Karpas-422 (cell line): ENCODE data around the gene TTC34. TPM values are rescaled to one million over a fixed set of nuclear protein-coding genes. Genes with fewer than 3 reads are reported as not detected.

Experiments used
- DNase-seq: peaks from one replicate; pipeline ENCODE4 v3.0.0-alpha.2; 2015
- H2AFZ ChIP-seq: fragments of 200-600 bp; sonication (generic); 2 replicates; pipeline ENCODE4 v1.6.1; 2014; ENCODE audit warnings: antibody characterized with exemption, low read length, mixed read lengths
- H3K27ac ChIP-seq: fragments of 200-600 bp; sonication (generic); 2 replicates; pipeline ENCODE4 v1.5.1; 2014; ENCODE audit warnings: mild to moderate bottlenecking, low read length, moderate library complexity
- H3K27me3 ChIP-seq: fragments of 200-600 bp; sonication (generic); 2 replicates; pipeline ENCODE4 v1.6.1; 2014; ENCODE audit warnings: low read length, mixed read lengths
- H3K36me3 ChIP-seq: fragments of 200-600 bp; sonication (generic); 2 replicates; pipeline ENCODE4 v1.6.1; 2014; ENCODE audit warnings: low read length, mixed read lengths; ENCODE audit not compliant: insufficient read depth
- H3K4me1 ChIP-seq: fragments of 200-600 bp; sonication (generic); 2 replicates; pipeline ENCODE4 v1.6.1; 2014; ENCODE audit warnings: mild to moderate bottlenecking, low read length, mixed read lengths
- H3K4me2 ChIP-seq: fragments of 200-600 bp; sonication (generic); 2 replicates; pipeline ENCODE4 v1.6.1; 2014; ENCODE audit warnings: low read length, low read depth, mild to moderate bottlenecking; ENCODE audit not compliant: poor library complexity, severe bottlenecking
- H3K4me3 ChIP-seq: fragments of 200-600 bp; sonication (generic); 2 replicates; pipeline ENCODE4 v1.5.1; 2014; ENCODE audit warnings: mild to moderate bottlenecking, antibody characterized with exemption, low read length, mixed read lengths
- H3K79me2 ChIP-seq: fragments of 200-600 bp; sonication (generic); 2 replicates; pipeline ENCODE4 v1.6.1; 2014; ENCODE audit warnings: mild to moderate bottlenecking, low read length, mixed read lengths
- H3K9ac ChIP-seq: fragments of 200-600 bp; sonication (generic); 2 replicates; pipeline ENCODE4 v1.6.0; 2014; ENCODE audit warnings: low read length
- H3K9me2 ChIP-seq: fragments of 200-600 bp; sonication (generic), shearing (Covaris generic); replicated peaks from 2 replicates; pipeline ENCODE4 v1.6.0; 2014; ENCODE audit warnings: mild to moderate bottlenecking, low read length, moderate library complexity; ENCODE audit not compliant: insufficient read depth
- H3K9me3 ChIP-seq: fragments of 300-700, 200-600 bp; sonication (generic); 2 replicates; pipeline ENCODE4 v1.6.1; 2014; ENCODE audit warnings: low read length, mixed read lengths
- H4K20me1 ChIP-seq: fragments of 200-600 bp; sonication (generic); 2 replicates; pipeline ENCODE4 v1.6.1; 2014; ENCODE audit warnings: mild to moderate bottlenecking, antibody characterized with exemption, low read length, low read depth; ENCODE audit not compliant: insufficient read depth
- total RNA-seq: library from RNA; depleted of rRNA; stranded (reverse); fragments of >200 nt; shearing (Covaris generic); gene quantifications from 2 replicates; pipeline ENCODE4 v1.2.3, GENCODE V29; 2014; ENCODE audit warnings: low replicate concordance

Gene TTC34
- total RNA-seq, 1 experiment from 2014 or later = 1.0 TPM

DNA sequence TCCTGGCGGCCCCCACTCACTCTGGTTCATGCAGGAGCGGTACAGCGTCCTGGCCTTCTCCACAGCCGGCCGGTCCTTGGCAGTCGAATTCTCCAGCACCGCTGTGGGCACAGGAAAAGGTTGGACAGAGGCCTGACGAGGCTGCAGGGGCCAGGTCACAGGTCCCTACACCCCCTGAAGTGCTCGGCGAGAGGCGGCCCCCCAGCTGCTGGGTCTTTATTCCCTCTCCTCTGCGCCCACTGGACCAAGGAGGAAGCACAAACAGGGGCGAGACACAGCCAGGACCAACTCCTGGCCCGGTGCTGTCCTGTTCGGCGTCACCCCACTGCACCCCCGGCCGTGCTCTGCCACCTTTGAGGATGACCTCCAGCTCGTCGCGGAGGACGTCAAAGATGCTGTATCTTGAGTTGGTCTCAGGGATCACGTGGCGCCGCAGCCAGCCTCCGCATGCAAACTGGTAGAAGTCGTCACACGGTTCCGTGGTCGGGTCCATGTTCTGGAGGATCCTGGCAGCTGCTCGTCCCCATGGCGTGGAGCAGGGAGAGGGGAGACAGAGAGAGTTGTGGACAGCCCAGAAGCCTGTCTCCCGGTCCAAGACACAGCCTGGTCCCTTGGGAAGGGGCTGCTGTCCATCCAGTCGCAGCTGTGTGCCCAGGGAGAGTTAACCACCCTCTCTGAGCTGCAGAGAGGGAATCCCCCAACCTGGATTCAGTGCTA, 192.0 kb downstream of the TTC34 start:
- Histone ChIP-seq H3K9me3 (no peaks in the 10 kb centered on the region), H3K79me2 (no peaks in the 10 kb centered on the region), H3K27me3 (no peaks in the 10 kb centered on the region; the same call in 1 of the 2 replicates), H3K27ac (no peak overlapping the region), H2AFZ (no peak overlapping the region), H3K4me3 (no peak overlapping the region), H3K9ac (no peak overlapping the region), H3K4me1 (peaks cover 7% of the 10 kb centered on the region), H3K9me2 (no peaks in the 10 kb centered on the region), H3K4me2 (no peak overlapping the region), H3K36me3 (no peaks in the 10 kb centered on the region), H4K20me1 (no peaks in the 10 kb centered on the region)
- no peak for DNase-seq

DNA sequence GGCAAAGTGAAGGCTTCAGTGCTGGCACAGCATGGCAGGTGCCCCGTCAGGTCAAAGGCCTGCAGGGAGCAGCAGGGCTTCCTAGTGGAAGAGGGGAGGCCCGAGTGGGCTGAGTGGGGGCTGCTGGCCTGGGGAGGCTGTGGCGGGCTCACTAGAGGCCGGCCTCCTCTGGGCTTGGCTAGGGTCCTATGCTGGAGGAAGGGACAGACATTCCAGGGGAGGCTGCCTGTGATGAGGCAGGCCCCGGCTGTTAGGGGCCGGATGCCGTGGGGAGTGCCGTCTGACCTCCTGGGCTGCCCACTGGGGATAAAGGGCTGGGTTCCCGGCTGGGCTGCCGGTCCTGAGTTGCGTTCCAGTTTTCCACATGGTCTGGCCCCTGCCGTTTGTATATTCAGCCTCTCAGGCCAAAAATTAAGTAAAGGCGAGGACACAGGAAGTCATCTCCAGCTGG, 193.8 kb downstream of the TTC34 start:
- Histone ChIP-seq H3K9ac (no peak overlapping the region), H3K4me3 (no peak overlapping the region), H2AFZ (no peak overlapping the region), H3K9me2 (no peaks in the 10 kb centered on the region), H4K20me1 (no peaks in the 10 kb centered on the region), H3K27me3 (no peaks in the 10 kb centered on the region; the same call in 1 of the 2 replicates), H3K9me3 (no peaks in the 10 kb centered on the region), H3K4me1 (peaks cover 7% of the 10 kb centered on the region), H3K36me3 (no peaks in the 10 kb centered on the region), H3K79me2 (no peaks in the 10 kb centered on the region), H3K27ac (no peak overlapping the region), H3K4me2 (no peak overlapping the region)
- no peak for DNase-seq

- Histone ChIP-seq H3K9me3 (no peaks in the 10 kb centered on the region), H3K36me3 (no peaks in the 10 kb centered on the region), H3K4me3 (no peak overlapping the region), H3K9ac (no peak overlapping the region), H3K4me2 (no peak overlapping the region), H3K79me2 (no peaks in the 10 kb centered on the region), H3K4me1 (peaks cover 5% of the 10 kb centered on the region), H3K9me2 (no peaks in the 10 kb centered on the region), H3K27me3 (no peaks in the 10 kb centered on the region), H4K20me1 (no peaks in the 10 kb centered on the region), H2AFZ (no peak overlapping the region), H3K27ac (no peak overlapping the region)
- no peak for DNase-seq
Observed at GRCh38 chr1:2606881-2607621, 194.4 kb downstream of the TTC34 start.

DNA sequence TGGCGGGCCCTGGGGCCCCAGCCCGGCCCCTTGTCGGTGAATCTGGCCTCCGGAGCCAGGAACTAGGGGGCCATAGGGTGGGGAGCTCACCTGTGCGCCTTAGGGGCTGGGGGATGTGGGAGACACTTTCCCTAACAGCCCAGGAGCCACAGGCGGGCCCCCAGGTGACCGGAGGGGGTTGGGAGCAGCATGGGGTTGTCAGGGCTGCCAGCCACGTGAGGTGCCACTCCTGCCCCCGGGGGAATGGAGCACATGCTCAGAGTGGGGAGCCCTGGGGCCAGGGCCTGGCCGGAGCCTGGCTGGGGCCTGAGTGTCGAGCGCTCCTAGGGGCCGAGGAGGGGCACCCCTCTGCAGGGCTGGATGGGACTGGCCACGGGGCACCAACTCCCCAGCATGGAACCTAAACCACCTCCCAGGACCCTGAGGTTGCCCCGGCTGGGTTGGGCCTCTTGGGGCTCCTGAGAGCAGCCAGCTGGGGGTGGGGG, 195.1 kb downstream of the TTC34 start:
- Histone ChIP-seq H3K9me3 (no peaks in the 10 kb centered on the region), H3K79me2 (no peaks in the 10 kb centered on the region), H3K36me3 (no peaks in the 10 kb centered on the region), H3K9me2 (no peaks in the 10 kb centered on the region), H3K4me2 (no peak overlapping the region), H3K4me1 (no peaks in the 10 kb centered on the region), H3K27ac (no peak overlapping the region), H3K9ac (no peak overlapping the region), H4K20me1 (no peaks in the 10 kb centered on the region), H3K4me3 (no peak overlapping the region), H2AFZ (no peak overlapping the region), H3K27me3 (no peaks in the 10 kb centered on the region)
- DNase-seq = no peak

GRCh38 chr1:2605509-2606395, 195.7 kb downstream of the TTC34 start:
- no peak overlapping the region for H3K27ac ChIP-seq
- no peaks in the 10 kb centered on the region for H3K79me2 ChIP-seq
- H3K27me3 ChIP-seq = no peaks in the 10 kb centered on the region
- H2AFZ ChIP-seq = no peak overlapping the region
- no peaks in the 10 kb centered on the region for H3K9me3 ChIP-seq
- H4K20me1 ChIP-seq = no peaks in the 10 kb centered on the region
- no peaks in the 10 kb centered on the region for H3K9me2 ChIP-seq
- no peaks in the 10 kb centered on the region for H3K36me3 ChIP-seq
- no peak overlapping the region for H3K4me3 ChIP-seq
- no peak for DNase-seq
- H3K4me2 ChIP-seq = no peak overlapping the region
- H3K9ac ChIP-seq = no peak overlapping the region
- no peaks in the 10 kb centered on the region for H3K4me1 ChIP-seq

GRCh38 chr1:2604844-2605508, 196.5 kb downstream of the TTC34 start:
- no peaks in the 10 kb centered on the region for H3K4me1 ChIP-seq

GRCh38 chr1:2604156-2604843, 197.2 kb downstream of the TTC34 start:
- Histone ChIP-seq H3K9me2 (no peaks in the 10 kb centered on the region), H3K27ac (no peak overlapping the region), H3K9me3 (no peaks in the 10 kb centered on the region), H4K20me1 (no peaks in the 10 kb centered on the region), H3K27me3 (no peaks in the 10 kb centered on the region), H3K79me2 (no peaks in the 10 kb centered on the region), H3K4me2 (no peak overlapping the region), H3K9ac (no peak overlapping the region), H3K36me3 (no peaks in the 10 kb centered on the region), H2AFZ (no peak overlapping the region), H3K4me3 (no peak overlapping the region), H3K4me1 (no peaks in the 10 kb centered on the region)
- DNase-seq = no peak

More at GRCh38 chr1:2604844-2605508, 196.5 kb downstream of the TTC34 start:
- H3K9me2 ChIP-seq = no peaks in the 10 kb centered on the region
- no peaks in the 10 kb centered on the region for H3K9me3 ChIP-seq
- H3K9ac ChIP-seq = no peak overlapping the region
- no peak overlapping the region for H3K27ac ChIP-seq
- no peak for DNase-seq
- no peaks in the 10 kb centered on the region for H3K79me2 ChIP-seq
- no peaks in the 10 kb centered on the region for H3K27me3 ChIP-seq
- H4K20me1 ChIP-seq = no peaks in the 10 kb centered on the region
- no peak overlapping the region for H2AFZ ChIP-seq
- no peaks in the 10 kb centered on the region for H3K36me3 ChIP-seq
- no peak overlapping the region for H3K4me3 ChIP-seq
- no peak overlapping the region for H3K4me2 ChIP-seq
